Suprapubic skin (tissue), 3 donors: ENCODE results near the gene ALG1.
"Not testable (repeated sequence)": the region's sequence is repeated elsewhere in the genome, so short reads cannot be mapped to it uniquely, and the experiment has no call there.

Experiments
- CTCF ChIP-seq, 2 donors: fragments of 200-600 bp in 1 of 2; fragments of 450-650 bp in 1 of 2; sonication (generic) in 1 of 2; IDR thresholded peaks; one replicate each; pipeline ENCODE4 v1.5.1; 2016 to 2019; ENCODE audit warnings: antibody characterized with exemption in 2 of 2, mild to moderate bottlenecking in 1 of 2, moderate library complexity in 1 of 2
- POLR2AphosphoS5 ChIP-seq, 3 donors: sonication (generic); formaldehyde crosslinking; IDR thresholded peaks; one replicate each; pipeline ENCODE4 v1.6.1; 2017; ENCODE audit warnings: antibody characterized with exemption in 3 of 3

GRCh38 chr16:5080461-5080860 lies 8.8 kb downstream of the ALG1 start:
- not testable (repeated sequence) for TF ChIP-seq CTCF, POLR2AphosphoS5 (IDR thresholded peaks at IDR 0.05)
